SH-SY5Y (cell line): Measurements from ENCODE around the gene GAGE12E.
"Not testable (repeated sequence)": the region's sequence is repeated elsewhere in the genome, so short reads cannot be mapped to it uniquely, and the experiment has no call there.

Source experiments
- GATA2 ChIP-seq: IDR thresholded peaks from 2 replicates; pipeline ENCODE4 v1.6.1; 2011; ENCODE audit warnings: mild to moderate bottlenecking, low read depth, low read length
- GATA3 ChIP-seq: IDR thresholded peaks from 2 replicates; pipeline ENCODE4 v1.6.1; 2011; ENCODE audit warnings: low read depth, mild to moderate bottlenecking, low read length, moderate library complexity

DNA sequence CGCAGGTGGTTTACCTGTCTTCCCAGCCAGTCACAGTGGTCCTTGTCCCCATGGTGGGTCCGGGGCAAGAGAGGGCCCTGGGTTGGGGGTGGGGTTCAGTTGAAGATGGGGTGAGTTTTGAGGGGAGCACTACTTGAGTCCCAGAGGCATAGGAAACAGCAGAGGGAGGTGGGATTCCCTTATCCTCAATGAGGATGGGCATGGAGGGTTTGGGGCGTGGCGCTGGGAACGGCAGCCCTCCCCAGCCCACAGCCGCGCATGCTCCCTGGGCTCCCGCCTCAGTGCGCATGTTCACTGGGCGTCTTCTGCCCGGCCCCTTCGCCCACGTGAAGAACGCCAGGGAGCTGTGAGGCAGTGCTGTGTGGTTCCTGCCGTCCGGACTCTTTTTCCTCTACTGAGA is 19.2 kb upstream of the GAGE12E start, which contains the start of gene GAGE12C:
- TF ChIP-seq GATA3, GATA2: not testable (repeated sequence)
